Heart left ventricle (tissue), 16 donors: ENCODE results near the gene ENTR1. TPM values are rescaled to one million over a fixed set of nuclear protein-coding genes. Genes with fewer than 3 reads are reported as not detected.

ENCODE experiments used
- ATAC-seq, 4 donors: fragments of 200-7000 bp; cut with Tn5 transposase; one replicate each; pipeline ENCODE4 v1.9.1; 2020 to 2022; ENCODE audit warnings: moderate library complexity in 4 of 4, mild to moderate bottlenecking in 3 of 4, moderate number of reproducible peaks in 1 of 4
- DNase-seq, 5 donors: peaks; one replicate each; pipeline ENCODE4 v3.0.0-alpha.2; 2020
- H3K27ac ChIP-seq, 12 donors: fragments of 200-600 bp; sonication (generic) in 4 of 12; one replicate each; pipeline versions ENCODE4 v1.5.0 to v1.8.0; 2016 to 2022; ENCODE audit warnings: mild to moderate bottlenecking in 2 of 12
- H3K27me3 ChIP-seq, 9 donors: fragments of 200-600 bp; sonication (generic) in 2 of 9; one replicate each; pipeline versions ENCODE4 v1.5.1 to v1.8.0; 2016 to 2022; ENCODE audit warnings: mild to moderate bottlenecking in 3 of 9
- H3K36me3 ChIP-seq, 9 donors: fragments of 200-600 bp; sonication (generic) in 2 of 9; one replicate each; pipeline versions ENCODE4 v1.5.0 to v1.8.0; 2018 to 2022; ENCODE audit warnings: mild to moderate bottlenecking in 2 of 9
- H3K4me1 ChIP-seq, 12 donors: fragments of 200-600 bp; sonication (generic) in 4 of 12; one replicate each; pipeline versions ENCODE4 v1.5.0 to v1.8.0; 2016 to 2022; ENCODE audit warnings: mild to moderate bottlenecking in 3 of 12
- H3K4me3 ChIP-seq, 12 donors: fragments of 200-600 bp; sonication (generic) in 4 of 12; one replicate each; pipeline versions ENCODE4 v1.5.0 to v1.8.0; 2017 to 2022; ENCODE audit warnings: mild to moderate bottlenecking in 9 of 12, moderate library complexity in 4 of 12
- H3K9me3 ChIP-seq, 12 donors: fragments of 200-600 bp; sonication (generic) in 4 of 12; one replicate each; pipeline versions ENCODE4 v1.5.0 to v1.8.0; 2016 to 2022; ENCODE audit warnings: mild to moderate bottlenecking in 1 of 12
- CTCF ChIP-seq, 12 donors: fragments of 200-600 bp; sonication (generic) in 4 of 12; IDR thresholded peaks; one replicate each; pipeline versions ENCODE4 v1.5.0 to v1.8.0; 2018 to 2022; ENCODE audit warnings: antibody characterized with exemption in 12 of 12, mild to moderate bottlenecking in 5 of 12
- POLR2A ChIP-seq, 2 donors: fragments of 450-650 bp; IDR thresholded peaks; one replicate each; pipeline ENCODE4 v1.6.1; 2017; ENCODE audit warnings: antibody characterized with exemption in 2 of 2, mild to moderate bottlenecking in 2 of 2, moderate library complexity in 2 of 2
- WGBS, 4 donors: extraction: QIAGEN DNeasy Blood & Tissue Kit in 2 of 4; methylation state at CpG; one replicate each; pipeline versions ENCODE4 v1.1.5 to v1.1.7; 2013 to 2018; 5-methylcytosine and 5-hydroxymethylcytosine counted together
- intact Hi-C, 10 donors: fragments of 100-400 bp; cut with DNase I; formaldehyde crosslinking; loops; one replicate each; pipeline versions ENCODE4 v1.11.1 to v1.14.2; 2022
- polyA plus RNA-seq, 2 donors: library from polyadenylated mRNA; stranded (reverse); fragments of 200-250 nt; gene quantifications; one replicate each; pipeline ENCODE4 v1.2.3, GENCODE V29; 2013
- total RNA-seq, 9 donors: library from RNA; depleted of rRNA in 2 of 9; stranded (reverse); fragments of >200 nt in 2 of 9; fragmentation: NEBNext Ultra II Directional in 3 of 9; extraction: Animal tissue kit (Norgen Biotek cat#: 25700) in 3 of 9; gene quantifications; one replicate each; pipeline versions ENCODE4 v1.1.0 to v1.2.4, GENCODE V29; 2016 to 2023
- donor health status: ischemic (EF 13 %, LVEDD 7.1; RV severe dilation, severe dysfunction).
- donor health status: healthy with polysubstance abuse.
- donor health status: DM: no; HTN: yes; CAD: no.
- donor health status: DM: no; HTN: no; CAD: no.
- donor health status: ischemic (EF 25% LVEDD 6.9; RV normal size, moderate dysfunction).
- donor health status: ischemic (EF 25% LVEDD 5.7; RV mildly dilated, moderate dysfunction).
- donor health status: healthy.
- donor health status: DM: yes; HTN: yes; CAD: no.
- donor health status: ischemic (EF 35%, LVEDD 5.7; RV mildly dilated, moderate dysfunction).
- donor health status: nonischemic (EF 11% LVEDD 7.7; RV severe dilation, severe dysfunction).
- donor health status: DM: yes; HTN: yes; CAD: no.
- donor health status: PGD.
- donor health status: ischemic (EF 29% LVEDD 5.4; RV normal size, mild dysfunction).
- donor health status: nonischemic (EF 23%, LVEDD 6.1; RV moderate dilation, normal function).

ENTR1 gene
- total and polyA plus RNA-seq, 11 donors, result 11.8 to 27.7 (median 18.4) TPM

GRCh38 chr9:136391737-136392537 is 18.5 kb downstream of the ENTR1 start:
- Histone ChIP-seq H3K9me3 (no peaks in the 10 kb centered on the region), H3K4me3 (no peak overlapping the region), H3K4me1 (no peaks in the 10 kb centered on the region), H3K27me3 (no peaks in the 10 kb centered on the region), H3K36me3 (peaks cover 0 to 98% (median 92%) of the 10 kb centered on the region in 9 donors), H3K27ac (no peak overlapping the region)
- ATAC-seq (no peak), DNase-seq (no peak)
- WGBS, 4 donors, result 88 to 94% (median 92%) methylated on average over 20 to 28 of the region's 28 CpGs
- intact Hi-C loops, result no loop called here
- TF ChIP-seq POLR2A (IDR thresholded peaks at IDR 0.05) (no peak), CTCF (IDR thresholded peaks at IDR 0.05) (no peak)

- ATAC-seq (no peak), DNase-seq (no peak)
- WGBS, 4 donors, result 85 to 89% (median 87%) methylated on average over 14 of the region's 14 CpGs
- Histone ChIP-seq H3K27ac (no peak overlapping the region), H3K36me3 (peaks cover 0 to 95% (median 86%) of the 10 kb centered on the region in 9 donors), H3K4me3 (no peak overlapping the region), H3K27me3 (no peaks in the 10 kb centered on the region), H3K4me1 (no peaks in the 10 kb centered on the region), H3K9me3 (no peaks in the 10 kb centered on the region)
- TF ChIP-seq POLR2A (IDR thresholded peaks at IDR 0.05), result no peak
- intact Hi-C loops, result no loop called here
Measured at GRCh38 chr9:136389396-136389795, 21.0 kb downstream of the ENTR1 start.

GRCh38 chr9:136387217-136387616 is 23.2 kb downstream of the ENTR1 start:
- Histone ChIP-seq H3K9me3 (no peaks in the 10 kb centered on the region), H3K27me3 (no peaks in the 10 kb centered on the region), H3K4me1 (no peaks in the 10 kb centered on the region), H3K4me3 (no peak overlapping the region), H3K36me3 (peaks cover 0 to 95% (median 84%) of the 10 kb centered on the region in 9 donors), H3K27ac (no peak overlapping the region)
- ATAC-seq (no peak), DNase-seq (no peak)
- no peak for TF ChIP-seq CTCF (IDR thresholded peaks at IDR 0.05)
- no peak for TF ChIP-seq POLR2A (IDR thresholded peaks at IDR 0.05)
- intact Hi-C loops, result no loop called here
- 93 to 97% (median 96%) methylated on average over 19 of the region's 19 CpGs for WGBS, 4 donors

GRCh38 chr9:136386018-136386417 is 24.4 kb downstream of the ENTR1 start:
- Histone ChIP-seq H3K27me3 (no peaks in the 10 kb centered on the region), H3K4me3 (no peak overlapping the region), H3K4me1 (peaks cover 0 to 8% (median 0%) of the 10 kb centered on the region in 12 donors), H3K36me3 (peaks cover 0 to 94% (median 79%) of the 10 kb centered on the region in 9 donors), H3K9me3 (no peaks in the 10 kb centered on the region), H3K27ac (no peak overlapping the region)
- intact Hi-C loops, result no loop called here
- DNase-seq (no peak), ATAC-seq (no peak)
- 90 to 93% (median 92%) methylated on average over 13 of the region's 13 CpGs for WGBS, 4 donors
- TF ChIP-seq POLR2A (IDR thresholded peaks at IDR 0.05), result no peak

GRCh38 chr9:136385015-136385414 is 25.4 kb downstream of the ENTR1 start:
- DNase-seq (no peak), ATAC-seq (no peak)
- WGBS, 4 donors, result 88 to 96% (median 94%) methylated on average over 11 of the region's 11 CpGs
- Histone ChIP-seq H3K27me3 (no peaks in the 10 kb centered on the region), H3K36me3 (peaks cover 0 to 96% (median 81%) of the 10 kb centered on the region in 9 donors), H3K4me3 (no peak overlapping the region), H3K27ac (no peak overlapping the region), H3K9me3 (no peaks in the 10 kb centered on the region), H3K4me1 (peaks cover 0 to 12% (median 0%) of the 10 kb centered on the region in 12 donors)
- intact Hi-C loops, result no loop called here
- no peak for TF ChIP-seq POLR2A (IDR thresholded peaks at IDR 0.05)
- TF ChIP-seq CTCF (IDR thresholded peaks at IDR 0.05), result no peak
